GM21515 (cell line): Measurements from ENCODE around the gene ALDH16A1.

Source experiments
- ATAC-seq: cut with Tn5 transposase; IDR thresholded peaks from one replicate; pipeline ENCODE4 v1.9.1; 2021; ENCODE audit not compliant: unreplicated experiment

The ALDH16A1 gene

DNA sequence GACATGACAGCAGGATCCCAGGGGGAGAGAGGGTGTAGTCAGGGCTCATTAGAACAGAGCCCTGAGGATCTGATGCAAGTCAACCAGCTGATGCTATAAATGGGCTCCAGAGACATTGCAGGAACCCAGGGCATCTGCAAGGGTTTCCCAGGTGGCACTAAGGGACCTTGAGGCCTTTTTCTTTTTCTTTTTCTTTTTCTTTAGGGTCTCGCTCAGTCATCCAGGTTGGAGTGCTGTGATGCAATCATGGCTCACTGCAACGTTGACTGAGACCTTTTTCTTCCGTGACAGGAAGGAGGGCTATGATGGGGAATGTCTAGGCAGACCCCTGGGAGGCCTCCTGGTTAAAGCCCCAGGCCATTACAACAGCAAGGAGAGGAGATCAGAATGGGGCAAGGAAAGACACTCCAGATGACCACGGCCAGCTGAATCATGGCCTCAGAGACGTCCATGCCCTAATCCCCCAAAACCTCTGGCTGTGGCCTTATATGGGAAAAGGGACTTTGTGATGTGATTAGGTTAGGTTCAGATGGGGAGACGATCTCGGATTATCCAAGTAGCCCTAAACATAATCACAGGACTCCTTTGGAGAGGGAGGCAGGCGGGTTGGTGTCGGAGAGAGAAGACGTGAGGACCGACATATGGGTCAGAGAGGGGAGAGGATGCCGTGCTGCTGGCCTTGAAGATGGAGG, 54.9 kb downstream of the ALDH16A1 start:
- no peak for ATAC-seq

GRCh38 chr19:49512970-49513745, 60.1 kb downstream of the ALDH16A1 start:
- ATAC-seq, result no peak

GRCh38 chr19:49513746-49514118, 60.7 kb downstream of the ALDH16A1 start:
- ATAC-seq, result no peak

- no peak for ATAC-seq
Observed at GRCh38 chr19:49514151-49514550, 61.1 kb downstream of the ALDH16A1 start.

GRCh38 chr19:49515767-49516166, 62.7 kb downstream of the ALDH16A1 start:
- no peak for ATAC-seq

GRCh38 chr19:49518033-49518432, 65.0 kb downstream of the ALDH16A1 start:
- ATAC-seq, result no peak
